HL-60 (cell line): Measurements from ENCODE around the gene CACNA1C.

ENCODE experiments used
- DNase-seq, 2 experiments: peaks; one replicate each; pipeline ENCODE4 v3.0.0-alpha.2; 2010 to 2020; ENCODE audit warnings: low read depth in 1 of 2, low spot score in 1 of 2
- H3K27ac ChIP-seq: fragments of 250-450 bp; sonication (Bioruptor Pico); replicated peaks from 2 replicates; pipeline ENCODE4 v1.5.1; 2020; ENCODE audit warnings: mild to moderate bottlenecking, moderate library complexity
- H3K27me3 ChIP-seq: fragments of 250-450 bp; sonication (Bioruptor Pico); 2 replicates; pipeline ENCODE4 v1.5.1; 2021; ENCODE audit warnings: mild to moderate bottlenecking, moderate library complexity; ENCODE audit not compliant: insufficient read depth, poor library complexity, severe bottlenecking
- H3K4me3 ChIP-seq: replicated peaks from 2 replicates; pipeline ENCODE4 v1.5.1; 2011; ENCODE audit warnings: mild to moderate bottlenecking, control low read depth, low read length; ENCODE audit not compliant: insufficient read depth
- CTCF ChIP-seq: IDR thresholded peaks from one replicate; pipeline ENCODE4 v1.5.1; 2011; ENCODE audit warnings: low read length, control low read depth, inconsistent platforms; ENCODE audit not compliant: insufficient read depth
- GABPA ChIP-seq: IDR thresholded peaks from 2 replicates; pipeline ENCODE4 v1.6.1; 2012; ENCODE audit warnings: low read depth
- POLR2AphosphoS5 ChIP-seq: IDR thresholded peaks from 2 replicates; pipeline ENCODE4 v1.6.1; 2012; ENCODE audit warnings: low read depth
- REST ChIP-seq: IDR thresholded peaks from 2 replicates; pipeline ENCODE4 v1.6.1; 2012; ENCODE audit warnings: low read depth; ENCODE audit not compliant: insufficient replicate concordance
- SPI1 ChIP-seq: IDR thresholded peaks from 2 replicates; pipeline ENCODE4 v1.6.1; 2012; ENCODE audit warnings: low read depth, mild to moderate bottlenecking, borderline replicate concordance

CACNA1C gene

GRCh38 chr12:2044165-2044564, 8.6 kb upstream of the CACNA1C start:
- Histone ChIP-seq H3K4me3 (no peak overlapping the region), H3K27me3 (peaks cover 13% of the 10 kb centered on the region), H3K27ac (no peak overlapping the region)
- TF ChIP-seq REST, result no peak
- no peak for TF ChIP-seq CTCF
- TF ChIP-seq SPI1, result no peak
- no peak for TF ChIP-seq GABPA
- no peak for TF ChIP-seq POLR2AphosphoS5
- DNase-seq, result no peak

- Histone ChIP-seq H3K27me3 (peaks cover 22% of the 10 kb centered on the region), H3K4me3 (no peak overlapping the region), H3K27ac (no peak overlapping the region)
- no peak for DNase-seq
- no peak for TF ChIP-seq GABPA
- TF ChIP-seq CTCF, result no peak
- no peak for TF ChIP-seq SPI1
- TF ChIP-seq POLR2AphosphoS5, result no peak
- no peak for TF ChIP-seq REST
Measured at GRCh38 chr12:2046957-2047356, 5.8 kb upstream of the CACNA1C start.

- TF ChIP-seq SPI1 (no peak), POLR2AphosphoS5 (no peak), REST (no peak), CTCF (no peak), GABPA (no peak)
- no peak for DNase-seq
- no peak overlapping the region for H3K27ac ChIP-seq
- peaks cover 23% of the 10 kb centered on the region for H3K27me3 ChIP-seq
- H3K4me3 ChIP-seq, result no peak overlapping the region
Measured at GRCh38 chr12:2047752-2048151, 5.0 kb upstream of the CACNA1C start.
